ENCODE data around the gene GRB7.

GRCh38 chr17:39739885-39740356 lies 2.2 kb downstream of the GRB7 start:
- TF ChIP-seq CTCF (IDR thresholded peaks at IDR 0.05; ENCODE audit: extremely low read depth in 1 of 2, insufficient read depth in 1 of 2, low read depth in 1 of 2, low read length in 2 of 2) (no peak), POLR2A (IDR thresholded peaks at IDR 0.05; ENCODE audit: low read depth, low read length) (no peak), EZH2 (IDR thresholded peaks at IDR 0.05; ENCODE audit: borderline replicate concordance, low read depth, low read length, severe bottlenecking) (peak; percentile 16), MYC (IDR thresholded peaks at IDR 0.05; ENCODE audit: low read depth, low read length) (no peak)

Measured in endothelial cell of umbilical vein (primary cell).